Nephron (organoid): ENCODE data around the gene KNSTRN.

ENCODE experiments used
- H3K27ac Mint-ChIP-seq, 3 experiments: 2 replicates each; pipeline ENCODE4 v1.8.0; 2020; ENCODE audit warnings: mixed read lengths in 3 of 3, mild to moderate bottlenecking in 2 of 3, moderate library complexity in 1 of 3
- H3K27me3 Mint-ChIP-seq: 2 replicates; pipeline ENCODE4 v1.8.0; 2021; ENCODE audit warnings: low read depth, mild to moderate bottlenecking, moderate library complexity, mixed read lengths
- H3K36me3 Mint-ChIP-seq: 2 replicates; pipeline ENCODE4 v1.8.0; 2020; ENCODE audit warnings: low read depth, mixed read lengths
- H3K4me1 Mint-ChIP-seq: 2 replicates; pipeline ENCODE4 v1.8.0; 2020; ENCODE audit warnings: mixed read lengths
- H3K4me3 Mint-ChIP-seq, 3 experiments: 2 replicates each; pipeline ENCODE4 v1.8.0; 2020; ENCODE audit warnings: mild to moderate bottlenecking in 3 of 3, mixed read lengths in 3 of 3, moderate library complexity in 2 of 3
- H3K9me3 Mint-ChIP-seq: 2 replicates; pipeline ENCODE4 v1.8.0; 2020; ENCODE audit warnings: mixed read lengths
- TF ChIP-seq, protein P1 (sequence below), 3 experiments: fragments of 200-600 bp; sonication (generic); IDR thresholded peaks; one replicate each; pipeline ENCODE4 v1.5.0; 2021; ENCODE audit warnings: antibody characterized with exemption in 3 of 3; ENCODE audit not compliant: unreplicated experiment in 3 of 3

KNSTRN gene

DNA sequence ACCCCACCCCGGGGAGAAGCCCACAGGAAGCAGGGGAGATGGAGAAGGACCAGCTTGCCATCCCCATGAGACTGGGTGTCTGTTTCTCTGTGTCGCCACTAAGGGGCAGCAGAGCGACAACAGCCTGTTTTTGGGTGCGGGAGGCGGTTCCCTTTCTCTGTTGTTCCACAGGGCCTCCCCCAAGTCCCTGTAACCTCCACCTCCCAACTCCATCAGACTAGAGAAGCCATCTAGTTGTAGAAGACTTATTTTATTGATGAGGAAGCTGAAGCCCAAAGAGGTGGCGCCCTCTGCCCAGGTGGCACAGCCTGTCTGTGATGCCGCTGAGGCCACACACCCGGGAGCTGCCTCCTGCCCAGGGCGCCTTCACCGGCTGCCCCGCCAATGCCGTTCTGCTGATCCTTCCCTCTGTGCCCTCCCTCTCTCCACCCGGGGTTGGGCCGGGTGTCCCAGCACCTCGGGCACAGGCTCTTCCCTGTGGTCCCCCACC is 37.8 kb upstream of the KNSTRN start:
- TF ChIP-seq, protein P1, sequence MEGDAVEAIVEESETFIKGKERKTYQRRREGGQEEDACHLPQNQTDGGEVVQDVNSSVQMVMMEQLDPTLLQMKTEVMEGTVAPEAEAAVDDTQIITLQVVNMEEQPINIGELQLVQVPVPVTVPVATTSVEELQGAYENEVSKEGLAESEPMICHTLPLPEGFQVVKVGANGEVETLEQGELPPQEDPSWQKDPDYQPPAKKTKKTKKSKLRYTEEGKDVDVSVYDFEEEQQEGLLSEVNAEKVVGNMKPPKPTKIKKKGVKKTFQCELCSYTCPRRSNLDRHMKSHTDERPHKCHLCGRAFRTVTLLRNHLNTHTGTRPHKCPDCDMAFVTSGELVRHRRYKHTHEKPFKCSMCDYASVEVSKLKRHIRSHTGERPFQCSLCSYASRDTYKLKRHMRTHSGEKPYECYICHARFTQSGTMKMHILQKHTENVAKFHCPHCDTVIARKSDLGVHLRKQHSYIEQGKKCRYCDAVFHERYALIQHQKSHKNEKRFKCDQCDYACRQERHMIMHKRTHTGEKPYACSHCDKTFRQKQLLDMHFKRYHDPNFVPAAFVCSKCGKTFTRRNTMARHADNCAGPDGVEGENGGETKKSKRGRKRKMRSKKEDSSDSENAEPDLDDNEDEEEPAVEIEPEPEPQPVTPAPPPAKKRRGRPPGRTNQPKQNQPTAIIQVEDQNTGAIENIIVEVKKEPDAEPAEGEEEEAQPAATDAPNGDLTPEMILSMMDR (IDR thresholded peaks at IDR 0.05; ENCODE audit: unreplicated experiment in 3 of 3): peak; percentile 56 to 65 (median 62)
- Mint-ChIP-seq H3K27ac (peak overlapping the region in 1 of 3 experiments; percentile 61), H3K4me3 (no peak overlapping the region), H3K4me1 (peaks cover 33% of the 10 kb centered on the region), H3K9me3 (no peaks in the 10 kb centered on the region), H3K27me3 (peaks cover 2% of the 10 kb centered on the region), H3K36me3 (no peaks in the 10 kb centered on the region)

DNA sequence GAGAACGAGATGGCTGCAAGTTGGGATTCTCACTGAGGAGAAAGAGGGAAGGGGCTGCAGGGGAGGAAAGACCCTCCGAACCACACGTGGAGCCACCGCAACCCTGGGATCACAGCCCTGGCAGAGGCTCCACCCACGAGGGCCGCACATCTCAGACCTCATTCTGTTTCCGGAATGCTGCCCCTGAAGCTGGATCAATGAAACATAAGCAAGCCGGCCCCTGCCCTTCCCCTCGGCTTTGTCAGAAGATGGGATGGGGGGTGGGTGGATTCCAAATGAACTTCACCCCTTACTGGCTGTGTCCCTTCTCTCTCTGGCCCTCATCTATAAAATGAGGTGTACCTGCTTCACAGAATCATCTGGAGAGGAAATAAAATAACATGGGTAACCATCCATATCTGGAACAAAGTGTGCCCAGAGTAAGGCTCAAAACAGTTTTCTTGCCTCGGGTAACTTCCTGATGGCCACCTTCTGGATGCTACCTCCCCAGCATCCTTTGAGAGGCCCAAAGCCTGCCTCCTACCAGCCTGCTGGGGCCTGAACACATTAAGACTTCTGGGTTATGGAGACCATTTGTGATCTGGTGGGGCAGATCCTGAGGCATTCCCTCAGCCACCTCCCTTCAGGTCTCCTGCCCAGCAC is 37.2 kb upstream of the KNSTRN start:
- no peaks in the 10 kb centered on the region for H3K36me3 Mint-ChIP-seq
- H3K4me1 Mint-ChIP-seq: peaks cover 26% of the 10 kb centered on the region
- H3K4me3 Mint-ChIP-seq: no peak overlapping the region
- no peak overlapping the region for H3K27ac Mint-ChIP-seq
- H3K27me3 Mint-ChIP-seq: peaks cover 6% of the 10 kb centered on the region
- no peaks in the 10 kb centered on the region for H3K9me3 Mint-ChIP-seq
- TF ChIP-seq, protein P1 (IDR thresholded peaks at IDR 0.05; ENCODE audit: unreplicated experiment in 3 of 3): no peak

DNA sequence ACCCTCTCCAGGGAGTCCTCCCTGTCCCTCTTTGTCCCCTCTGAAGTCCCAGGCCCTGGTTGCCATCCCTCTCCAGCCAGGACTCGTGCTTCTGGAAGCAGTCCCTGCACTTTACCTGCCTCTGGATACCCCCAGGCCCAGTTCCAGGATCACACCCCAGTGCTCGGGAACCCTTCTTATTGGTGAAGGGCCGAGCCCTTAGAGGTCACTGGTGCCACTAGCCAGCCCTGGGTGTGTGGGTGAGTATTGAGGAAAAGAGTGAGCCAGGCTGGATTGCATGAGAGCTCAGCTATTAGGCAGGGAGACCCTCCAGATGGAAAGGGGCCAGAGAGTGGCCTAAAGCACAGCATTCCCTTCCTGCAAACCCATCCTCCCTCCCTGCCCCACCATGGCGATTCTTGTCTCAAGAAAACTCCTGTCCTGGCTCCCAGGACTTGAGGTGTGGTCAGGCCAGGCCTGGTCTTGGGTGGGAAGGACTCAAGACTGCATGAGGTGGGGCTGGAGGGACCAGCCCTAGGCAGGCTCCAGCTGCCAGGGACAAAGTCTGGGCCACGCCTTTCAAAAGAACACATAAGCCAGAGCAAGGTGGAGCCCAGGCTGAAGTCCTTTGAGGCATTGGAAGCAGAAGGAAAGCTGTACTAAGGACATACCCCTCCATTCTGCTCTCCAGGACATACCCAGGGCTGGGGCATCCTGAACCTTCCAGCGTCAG is 36.5 kb upstream of the KNSTRN start:
- Mint-ChIP-seq H3K36me3 (no peaks in the 10 kb centered on the region), H3K9me3 (no peaks in the 10 kb centered on the region), H3K4me1 (peaks cover 24% of the 10 kb centered on the region), H3K4me3 (no peak overlapping the region), H3K27ac (no peak overlapping the region), H3K27me3 (peaks cover 13% of the 10 kb centered on the region)
- TF ChIP-seq, protein P1 (IDR thresholded peaks at IDR 0.05; ENCODE audit: unreplicated experiment in 3 of 3): no peak

- H3K9me3 Mint-ChIP-seq: no peaks in the 10 kb centered on the region
- TF ChIP-seq, protein P1 (IDR thresholded peaks at IDR 0.05; ENCODE audit: unreplicated experiment in 3 of 3): no peak
- H3K4me3 Mint-ChIP-seq: no peak overlapping the region
- peaks cover 16% of the 10 kb centered on the region for H3K4me1 Mint-ChIP-seq
- no peaks in the 10 kb centered on the region for H3K36me3 Mint-ChIP-seq
- no peak overlapping the region for H3K27ac Mint-ChIP-seq
- H3K27me3 Mint-ChIP-seq: peaks cover 18% of the 10 kb centered on the region
These were observed 35.7 kb upstream of the KNSTRN start for GRCh38 chr15:40346579-40347558.

- H3K4me3 Mint-ChIP-seq: no peak overlapping the region
- H3K27ac Mint-ChIP-seq: no peak overlapping the region
- peaks cover 18% of the 10 kb centered on the region for H3K27me3 Mint-ChIP-seq
- no peaks in the 10 kb centered on the region for H3K36me3 Mint-ChIP-seq
- peaks cover 15% of the 10 kb centered on the region for H3K4me1 Mint-ChIP-seq
- TF ChIP-seq, protein P1 (IDR thresholded peaks at IDR 0.05; ENCODE audit: unreplicated experiment in 3 of 3): no peak
- no peaks in the 10 kb centered on the region for H3K9me3 Mint-ChIP-seq
These were observed 34.7 kb upstream of the KNSTRN start for GRCh38 chr15:40347559-40348473.
